ENCODE data around the gene NEU2.

The NEU2 gene

GRCh38 chr2:233076749-233077148, 44.3 kb downstream of the NEU2 start:
- DNase-seq (ENCODE audit: low read depth), result no peak
- H3K4me3 ChIP-seq (ENCODE audit: low read depth, low read length), result no peak overlapping the region
- TF ChIP-seq CTCF (conservative IDR thresholded peaks at IDR 0.05; ENCODE audit: low read depth, low read length), result no peak

GRCh38 chr2:233079473-233079877, 47.0 kb downstream of the NEU2 start:
- DNase-seq (ENCODE audit: low read depth), result no peak
- no peak for TF ChIP-seq CTCF (conservative IDR thresholded peaks at IDR 0.05; ENCODE audit: low read depth, low read length)
- no peak overlapping the region for H3K4me3 ChIP-seq (ENCODE audit: low read depth, low read length)

- DNase-seq (ENCODE audit: low read depth), result no peak
- TF ChIP-seq CTCF (conservative IDR thresholded peaks at IDR 0.05; ENCODE audit: low read depth, low read length), result no peak
- no peak overlapping the region for H3K4me3 ChIP-seq (ENCODE audit: low read depth, low read length)
Observed at GRCh38 chr2:233079953-233080835, 47.7 kb downstream of the NEU2 start.

- no peak for DNase-seq (ENCODE audit: low read depth)
- H3K4me3 ChIP-seq (ENCODE audit: low read depth, low read length), result no peak overlapping the region
- no peak for TF ChIP-seq CTCF (conservative IDR thresholded peaks at IDR 0.05; ENCODE audit: low read depth, low read length)
Observed at GRCh38 chr2:233080836-233081229, 48.4 kb downstream of the NEU2 start.

GRCh38 chr2:233081232-233081730, 48.8 kb downstream of the NEU2 start:
- no peak for TF ChIP-seq CTCF (conservative IDR thresholded peaks at IDR 0.05; ENCODE audit: low read depth, low read length)
- no peak for DNase-seq (ENCODE audit: low read depth)
- H3K4me3 ChIP-seq (ENCODE audit: low read depth, low read length), result no peak overlapping the region

GRCh38 chr2:233081731-233082221, 49.3 kb downstream of the NEU2 start:
- no peak for DNase-seq (ENCODE audit: low read depth)
- TF ChIP-seq CTCF (conservative IDR thresholded peaks at IDR 0.05; ENCODE audit: low read depth, low read length), result no peak
- no peak overlapping the region for H3K4me3 ChIP-seq (ENCODE audit: low read depth, low read length)

Measured in choroid plexus epithelial cell (primary cell).